Progenitor cell of endocrine pancreas (in vitro differentiated cells): ENCODE measurements around the gene POU6F2. TPM values are rescaled to one million over a fixed set of nuclear protein-coding genes. Genes with fewer than 3 reads are reported as not detected.
"Not testable (repeated sequence)": the region's sequence is repeated elsewhere in the genome, so short reads cannot be mapped to it uniquely, and the experiment has no call there.

Experiments
- DNase-seq: peaks from one replicate; pipeline ENCODE4 v3.0.0; 2021; ENCODE audit warnings: low spot score; ENCODE audit not compliant: unreplicated experiment
- H3K27ac Mint-ChIP-seq: 2 replicates; pipeline ENCODE4 v1.8.0; 2021; ENCODE audit warnings: mild to moderate bottlenecking, moderate library complexity, mixed read lengths
- H3K27me3 Mint-ChIP-seq: 2 replicates; pipeline ENCODE4 v1.8.0; 2021; ENCODE audit warnings: mixed read lengths
- H3K36me3 Mint-ChIP-seq: 2 replicates; pipeline ENCODE4 v1.8.0; 2022; ENCODE audit warnings: mixed read lengths; ENCODE audit not compliant: insufficient read depth
- H3K4me1 Mint-ChIP-seq: 2 replicates; pipeline ENCODE4 v1.8.0; 2021; ENCODE audit warnings: low read depth, mixed read lengths
- H3K4me3 Mint-ChIP-seq: 2 replicates; pipeline ENCODE4 v1.8.0; 2021; ENCODE audit warnings: low read depth, mild to moderate bottlenecking, moderate library complexity, mixed read lengths
- H3K9me3 Mint-ChIP-seq: 2 replicates; pipeline ENCODE4 v1.8.0; 2021; ENCODE audit warnings: low read depth, mixed read lengths
- total RNA-seq: library from RNA; stranded (reverse); gene quantifications from 2 replicates; pipeline ENCODE4 v1.2.1, GENCODE V29; 2021
- TF ChIP-seq, protein P1 (sequence below): fragments of 200-600 bp; sonication (generic); IDR thresholded peaks from one replicate; pipeline ENCODE4 v1.5.0; 2021; ENCODE audit warnings: antibody characterized with exemption, mild to moderate bottlenecking; ENCODE audit not compliant: unreplicated experiment

Gene POU6F2
- total RNA-seq, 1 donor from 2014 or later = 5.6 TPM

DNA sequence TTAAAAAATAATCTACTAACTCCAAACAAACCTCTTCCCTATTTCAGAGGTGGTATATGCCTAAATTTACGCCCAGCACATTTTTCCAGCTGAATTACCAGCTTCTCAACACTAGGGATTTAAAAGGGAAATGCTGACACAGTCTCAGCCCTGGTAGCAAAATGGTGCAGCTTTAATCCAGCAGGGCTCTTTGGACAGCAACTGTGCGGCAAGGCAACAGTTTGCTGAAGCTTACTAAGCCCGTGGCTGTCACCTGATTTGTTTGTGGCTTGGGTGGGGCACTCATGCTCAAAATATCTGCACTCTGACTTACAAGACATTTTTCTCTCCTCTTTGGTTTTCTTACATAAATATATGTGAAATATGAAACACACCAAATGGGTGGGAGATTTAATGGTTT, 206.7 kb downstream of the POU6F2 start:
- no peaks in the 10 kb centered on the region for H3K36me3 Mint-ChIP-seq
- TF ChIP-seq, protein P1, sequence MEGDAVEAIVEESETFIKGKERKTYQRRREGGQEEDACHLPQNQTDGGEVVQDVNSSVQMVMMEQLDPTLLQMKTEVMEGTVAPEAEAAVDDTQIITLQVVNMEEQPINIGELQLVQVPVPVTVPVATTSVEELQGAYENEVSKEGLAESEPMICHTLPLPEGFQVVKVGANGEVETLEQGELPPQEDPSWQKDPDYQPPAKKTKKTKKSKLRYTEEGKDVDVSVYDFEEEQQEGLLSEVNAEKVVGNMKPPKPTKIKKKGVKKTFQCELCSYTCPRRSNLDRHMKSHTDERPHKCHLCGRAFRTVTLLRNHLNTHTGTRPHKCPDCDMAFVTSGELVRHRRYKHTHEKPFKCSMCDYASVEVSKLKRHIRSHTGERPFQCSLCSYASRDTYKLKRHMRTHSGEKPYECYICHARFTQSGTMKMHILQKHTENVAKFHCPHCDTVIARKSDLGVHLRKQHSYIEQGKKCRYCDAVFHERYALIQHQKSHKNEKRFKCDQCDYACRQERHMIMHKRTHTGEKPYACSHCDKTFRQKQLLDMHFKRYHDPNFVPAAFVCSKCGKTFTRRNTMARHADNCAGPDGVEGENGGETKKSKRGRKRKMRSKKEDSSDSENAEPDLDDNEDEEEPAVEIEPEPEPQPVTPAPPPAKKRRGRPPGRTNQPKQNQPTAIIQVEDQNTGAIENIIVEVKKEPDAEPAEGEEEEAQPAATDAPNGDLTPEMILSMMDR = peak; percentile 33
- no peak overlapping the region for H3K27ac Mint-ChIP-seq
- H3K4me1 Mint-ChIP-seq = peaks cover 18% of the 10 kb centered on the region
- peaks cover 3% of the 10 kb centered on the region for H3K9me3 Mint-ChIP-seq
- no peak overlapping the region for H3K4me3 Mint-ChIP-seq
- H3K27me3 Mint-ChIP-seq = no peaks in the 10 kb centered on the region
- no peak for DNase-seq

- Mint-ChIP-seq H3K36me3 (no peaks in the 10 kb centered on the region), H3K9me3 (peaks cover 3% of the 10 kb centered on the region), H3K4me1 (peaks cover 15% of the 10 kb centered on the region), H3K4me3 (no peak overlapping the region), H3K27ac (no peak overlapping the region), H3K27me3 (no peaks in the 10 kb centered on the region)
- no peak for DNase-seq
- TF ChIP-seq, protein P1 = no peak
These were observed 208.4 kb downstream of the POU6F2 start for GRCh38 chr7:39186131-39186530.

- TF ChIP-seq, protein P1 = no peak
- DNase-seq = no peak
- no peaks in the 10 kb centered on the region for H3K36me3 Mint-ChIP-seq
- no peak overlapping the region for H3K4me3 Mint-ChIP-seq
- peaks cover 15% of the 10 kb centered on the region for H3K4me1 Mint-ChIP-seq
- no peak overlapping the region for H3K27ac Mint-ChIP-seq
- peaks cover 3% of the 10 kb centered on the region for H3K9me3 Mint-ChIP-seq
- H3K27me3 Mint-ChIP-seq = no peaks in the 10 kb centered on the region
These were observed 209.0 kb downstream of the POU6F2 start for GRCh38 chr7:39186671-39187070.

GRCh38 chr7:39187130-39187529, 209.4 kb downstream of the POU6F2 start:
- Mint-ChIP-seq H3K9me3 (peaks cover 3% of the 10 kb centered on the region), H3K27ac (no peak overlapping the region), H3K4me1 (peaks cover 15% of the 10 kb centered on the region), H3K36me3 (no peaks in the 10 kb centered on the region), H3K27me3 (no peaks in the 10 kb centered on the region), H3K4me3 (no peak overlapping the region)
- no peak for DNase-seq
- TF ChIP-seq, protein P1 = no peak

DNA sequence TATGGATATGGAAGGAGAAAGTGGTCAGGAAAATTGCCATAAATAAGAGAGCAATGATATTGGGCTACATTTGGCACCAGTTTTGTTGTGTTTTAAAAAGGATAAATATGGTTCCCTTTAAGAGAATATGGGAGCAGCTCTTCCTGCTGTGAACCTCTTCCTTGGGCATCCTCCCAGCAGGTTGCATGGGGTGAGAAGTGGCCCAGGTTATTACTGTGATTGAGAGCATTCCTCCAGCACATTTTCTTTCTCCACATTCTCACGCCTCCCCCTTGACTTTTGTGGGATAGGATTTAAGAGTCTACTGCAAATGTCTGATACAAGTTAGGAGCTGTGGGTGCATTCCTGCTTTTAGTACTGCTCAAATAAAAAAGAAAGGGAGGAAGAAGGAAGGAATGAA, 214.8 kb downstream of the POU6F2 start:
- Mint-ChIP-seq H3K4me1 (no peaks in the 10 kb centered on the region), H3K4me3 (no peak overlapping the region), H3K27ac (no peak overlapping the region), H3K36me3 (no peaks in the 10 kb centered on the region), H3K9me3 (peaks cover 9% of the 10 kb centered on the region), H3K27me3 (no peaks in the 10 kb centered on the region)
- DNase-seq = no peak
- TF ChIP-seq, protein P1 = no peak

DNA sequence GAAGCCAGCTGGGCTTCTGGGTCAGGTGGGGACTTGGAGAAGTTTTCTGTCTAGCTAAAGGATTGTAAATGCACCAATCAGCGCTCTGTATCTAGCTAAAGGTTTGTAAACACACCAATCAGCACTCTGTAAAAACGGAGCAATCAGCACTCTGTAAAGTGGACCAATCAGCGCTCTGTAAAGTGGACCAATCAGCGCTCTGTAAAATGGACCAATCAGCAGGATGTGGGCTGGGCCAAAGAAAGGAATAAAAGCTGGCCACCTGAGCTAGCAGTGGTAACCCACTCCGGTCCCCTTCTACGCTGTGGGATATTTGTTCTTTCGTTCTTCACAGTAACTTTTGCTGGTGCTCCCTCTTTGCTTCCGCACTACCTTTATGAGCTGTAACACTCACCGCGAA, 216.7 kb downstream of the POU6F2 start:
- not testable (repeated sequence) for H3K27ac Mint-ChIP-seq, H3K4me3 Mint-ChIP-seq, H3K4me1 Mint-ChIP-seq, H3K36me3 Mint-ChIP-seq, DNase-seq, H3K9me3 Mint-ChIP-seq, H3K27me3 Mint-ChIP-seq
